Sigmoid colon (tissue), 7 donors: ENCODE data around the gene UPF2. TPM values are rescaled to one million over a fixed set of nuclear protein-coding genes. Genes with fewer than 3 reads are reported as not detected.

Experiments used
- polyA plus RNA-seq, 3 donors: library from polyadenylated mRNA; stranded (reverse); fragments of 200-250 nt; gene quantifications; one replicate each; pipeline ENCODE4 v1.2.3, GENCODE V29; 2013
- small RNA-seq, 3 donors: library from RNA; depleted of rRNA; stranded (forward); fragments of <200 nt; gene quantifications; one replicate each; pipeline ENCODE3, GENCODE V24; 2016
- total RNA-seq, 4 donors: library from RNA; depleted of rRNA; stranded (reverse); fragments of >200 nt; gene quantifications; one replicate each; pipeline ENCODE4 v1.1.0, GENCODE V29; 2016
- donor health status: healthy with polysubstance abuse.
- donor health status: Bipolar disorder and iron deficiency.
- donor health status: healthy.

Gene UPF2
- total and polyA plus RNA-seq, 7 donors = 11.4 to 36.9 (median 29.3) TPM

Small RNAs within 50 kb of the gene (small RNA-seq; reads per million reads assigned to genes)
- gene RNU6-1095P = 0 reads per million in 3 donors

Other genes with a start within 250 kb of the UPF2 start
- 1 to 10 TPM in 3 of 4 donors, under 1 TPM in 1; 0.71 to 2.5 (median 1.6) TPM for gene PROSER2, start 219.5 kb downstream of the UPF2 start, total RNA-seq
- 1 to 10 TPM in 2 of 3 donors, under 1 TPM in 1; 0.60 to 2.8 (median 2.3) TPM for gene PROSER2, start 219.5 kb downstream of the UPF2 start, polyA plus RNA-seq
- gene DHTKD1, start 26.1 kb upstream of the UPF2 start, total RNA-seq = 10 to 100 TPM; 14.7 to 37.3 (median 20.7) TPM
- 10 to 100 TPM in 2 of 3 donors, 1 to 10 TPM in 1; 8.4 to 14.8 (median 12.5) TPM for gene DHTKD1, start 26.1 kb upstream of the UPF2 start, polyA plus RNA-seq
- 10 to 100 TPM in 1 of 4 donors, 1 to 10 TPM in 3; 7.5 to 11.1 (median 9.1) TPM for gene SEC61A2, start 86.9 kb upstream of the UPF2 start, total RNA-seq
- gene SEC61A2, start 86.9 kb upstream of the UPF2 start, polyA plus RNA-seq = 1 to 10 TPM in 2 of 3 donors, under 1 TPM in 1; 0.69 to 3.2 (median 1.8) TPM
- 10 to 100 TPM; 20.0 to 31.6 (median 24.0) TPM for gene NUDT5, start 153.1 kb upstream of the UPF2 start, total RNA-seq
- gene NUDT5, start 153.1 kb upstream of the UPF2 start, polyA plus RNA-seq = 10 to 100 TPM; 30.0 to 52.9 (median 44.4) TPM
- 10 to 100 TPM; 33.8 to 61.7 (median 48.5) TPM for gene CDC123, start 153.4 kb upstream of the UPF2 start, total RNA-seq
- gene CDC123, start 153.4 kb upstream of the UPF2 start, polyA plus RNA-seq = 10 to 100 TPM; 44.2 to 70.3 (median 55.9) TPM